H9 (cell line): ENCODE measurements around the gene BICDL1. TPM values are rescaled to one million over a fixed set of nuclear protein-coding genes. Genes with fewer than 3 reads are reported as not detected.
A peak's percentile ranks its signal among the peaks of the same experiment; 100 is the strongest.

Source experiments
- DNase-seq: peaks from one replicate; pipeline ENCODE4 v3.0.0-alpha.2; 2017
- H2AFZ ChIP-seq: one replicate; pipeline ENCODE4 v1.6.1; 2013; ENCODE audit warnings: mild to moderate bottlenecking, low read length, control low read depth, moderate library complexity
- H2AK5ac ChIP-seq: 2 replicates; pipeline ENCODE4 v1.6.1; 2013; ENCODE audit warnings: low read length, control low read depth, mixed read lengths; ENCODE audit not compliant: insufficient read length
- H2BK120ac ChIP-seq: one replicate; pipeline ENCODE4 v1.6.1; 2013; ENCODE audit warnings: low read depth, mild to moderate bottlenecking, low read length, control low read depth, inconsistent platforms; ENCODE audit not compliant: poor library complexity, severe bottlenecking
- H2BK12ac ChIP-seq: 2 replicates; pipeline ENCODE4 v1.6.1; 2013; ENCODE audit warnings: low read length, control low read depth, mixed read lengths, low read depth; ENCODE audit not compliant: insufficient read length
- H2BK15ac ChIP-seq: 2 replicates; pipeline ENCODE4 v1.6.1; 2013; ENCODE audit warnings: low read depth, low read length, control low read depth
- H2BK20ac ChIP-seq: one replicate; pipeline ENCODE4 v1.6.1; 2013; ENCODE audit warnings: low read depth, mild to moderate bottlenecking, low read length, control low read depth, inconsistent platforms; ENCODE audit not compliant: poor library complexity, severe bottlenecking
- H2BK5ac ChIP-seq: 2 replicates; pipeline ENCODE4 v1.6.1; 2013; ENCODE audit warnings: low read length, control low read depth, mixed read lengths; ENCODE audit not compliant: insufficient read length
- H3K14ac ChIP-seq: 2 replicates; pipeline ENCODE4 v1.6.1; 2013; ENCODE audit warnings: low read length, control low read depth; ENCODE audit not compliant: insufficient read depth
- H3K18ac ChIP-seq: 2 replicates; pipeline ENCODE4 v1.6.1; 2013; ENCODE audit warnings: low read depth, mild to moderate bottlenecking, mixed read lengths, low read length, control low read depth; ENCODE audit not compliant: insufficient read length
- H3K23ac ChIP-seq: 2 replicates; pipeline ENCODE4 v1.6.1; 2013; ENCODE audit warnings: low read length, control low read depth, mixed read lengths, low read depth; ENCODE audit not compliant: insufficient read length
- H3K23me2 ChIP-seq: 2 replicates; pipeline ENCODE4 v1.6.1; 2013; ENCODE audit warnings: low read depth, mild to moderate bottlenecking, mixed read lengths, low read length, control low read depth; ENCODE audit not compliant: insufficient read length, poor library complexity, severe bottlenecking
- H3K27ac ChIP-seq: 2 replicates; pipeline ENCODE4 v1.5.1; 2013; ENCODE audit warnings: low read length, control low read depth, mixed read lengths, low read depth; ENCODE audit not compliant: insufficient read length
- H3K27me3 ChIP-seq: 2 replicates; pipeline ENCODE4 v1.6.1; 2013; ENCODE audit warnings: low read length, control low read depth, inconsistent platforms; ENCODE audit not compliant: insufficient read depth
- H3K4ac ChIP-seq: 2 replicates; pipeline ENCODE4 v1.6.1; 2013; ENCODE audit warnings: low read depth, mild to moderate bottlenecking, control low read depth, inconsistent platforms, low read length, moderate library complexity
- H3K4me1 ChIP-seq: 2 replicates; pipeline ENCODE4 v1.6.1; 2013; ENCODE audit warnings: low read length, control low read depth, inconsistent platforms; ENCODE audit not compliant: insufficient read depth
- H3K4me2 ChIP-seq: 2 replicates; pipeline ENCODE4 v1.6.1; 2013; ENCODE audit warnings: low read length, control low read depth, mixed read lengths; ENCODE audit not compliant: insufficient read length, insufficient read depth
- H3K56ac ChIP-seq: 2 replicates; pipeline ENCODE4 v1.6.1; 2013; ENCODE audit warnings: low read depth, mild to moderate bottlenecking, mixed read lengths, low read length, control low read depth; ENCODE audit not compliant: insufficient read length
- H3K79me1 ChIP-seq: 2 replicates; pipeline ENCODE4 v1.6.1; 2013; ENCODE audit warnings: low read depth, mild to moderate bottlenecking, moderate library complexity, low read length, control low read depth, inconsistent platforms; ENCODE audit not compliant: insufficient read depth, poor library complexity, severe bottlenecking
- H3K79me2 ChIP-seq: 2 replicates; pipeline ENCODE4 v1.6.1; 2013; ENCODE audit warnings: low read length, control low read depth, inconsistent platforms; ENCODE audit not compliant: insufficient read depth
- H3K9ac ChIP-seq: 2 replicates; pipeline ENCODE4 v1.6.1; 2013; ENCODE audit warnings: low read length, control low read depth, mixed read lengths; ENCODE audit not compliant: insufficient read length; ENCODE audit errors: extremely low read depth
- H3K9me3 ChIP-seq: one replicate; pipeline ENCODE4 v1.6.1; 2013; ENCODE audit warnings: low read depth, low read length, inconsistent platforms; ENCODE audit not compliant: control insufficient read depth
- H3T11ph ChIP-seq: one replicate; pipeline ENCODE4 v1.6.1; 2013; ENCODE audit warnings: mild to moderate bottlenecking, low read length, control low read depth, inconsistent platforms
- H4K20me1 ChIP-seq: one replicate; pipeline ENCODE4 v1.6.1; 2013; ENCODE audit not compliant: control insufficient read depth, insufficient read length, insufficient read depth
- H4K5ac ChIP-seq: 2 replicates; pipeline ENCODE4 v1.6.1; 2013; ENCODE audit warnings: low read depth, mild to moderate bottlenecking, mixed read lengths, low read length, control low read depth; ENCODE audit not compliant: insufficient read length
- H4K8ac ChIP-seq: replicated peaks from 2 replicates; pipeline ENCODE4 v1.6.1; 2013; ENCODE audit warnings: low read length, control low read depth, mixed read lengths, low read depth; ENCODE audit not compliant: insufficient read length
- H4K91ac ChIP-seq: 2 replicates; pipeline ENCODE4 v1.6.1; 2013; ENCODE audit warnings: low read depth, mild to moderate bottlenecking, moderate library complexity, mixed read lengths, low read length, control low read depth; ENCODE audit not compliant: insufficient read length
- H3K27ac Mint-ChIP-seq, 3 experiments: 2 replicates in 2 of 3; 3 replicates in 1 of 3; pipeline ENCODE4 v1.8.0; 2020 to 2021; ENCODE audit warnings: mixed read lengths in 3 of 3, mild to moderate bottlenecking in 1 of 3, moderate library complexity in 1 of 3
- H3K27me3 Mint-ChIP-seq: 2 replicates; pipeline ENCODE4 v1.8.0; 2021; ENCODE audit warnings: low read depth, mild to moderate bottlenecking, moderate library complexity, mixed read lengths
- H3K36me3 Mint-ChIP-seq, 3 experiments: 2 replicates in 2 of 3; 3 replicates in 1 of 3; pipeline ENCODE4 v1.8.0; 2020 to 2021; ENCODE audit warnings: low read depth in 3 of 3, mixed read lengths in 3 of 3; ENCODE audit not compliant: insufficient read depth in 1 of 3
- H3K4me1 Mint-ChIP-seq, 2 experiments: 2 replicates each; pipeline ENCODE4 v1.8.0; 2020; ENCODE audit warnings: mixed read lengths in 2 of 2
- H3K4me3 Mint-ChIP-seq, 2 experiments: 2 replicates in 1 of 2; 3 replicates in 1 of 2; pipeline ENCODE4 v1.8.0; 2020 to 2021; ENCODE audit warnings: mild to moderate bottlenecking in 2 of 2, mixed read lengths in 2 of 2, moderate library complexity in 1 of 2
- H3K9me3 Mint-ChIP-seq, 2 experiments: 2 replicates in 1 of 2; 3 replicates in 1 of 2; pipeline ENCODE4 v1.8.0; 2020; ENCODE audit warnings: mild to moderate bottlenecking in 2 of 2, mixed read lengths in 2 of 2, moderate library complexity in 1 of 2
- WGBS: extraction: QIAGEN DNeasy Blood & Tissue Kit; methylation state at CpG from one replicate; pipeline ENCODE4 v1.1.7; 2013; ENCODE audit warnings: missing lambda C conversion rate, low lambda C conversion rate, mixed read lengths; ENCODE audit not compliant: insufficient read length; ENCODE audit errors: extremely low coverage; 5-methylcytosine and 5-hydroxymethylcytosine counted together
- total RNA-seq: library from RNA; stranded (reverse); gene quantifications from 2 replicates; pipeline ENCODE4 v1.2.1, GENCODE V29; 2021
- TF ChIP-seq, protein P1 (sequence below): fragments of 200-600 bp; sonication (generic); conservative IDR thresholded peaks from 3 replicates; pipeline ENCODE4 v1.8.0; 2021; ENCODE audit warnings: antibody characterized with exemption, mild to moderate bottlenecking

Gene BICDL1
- total RNA-seq, 1 experiment from 2014 or later, result 13.8 TPM

DNA sequence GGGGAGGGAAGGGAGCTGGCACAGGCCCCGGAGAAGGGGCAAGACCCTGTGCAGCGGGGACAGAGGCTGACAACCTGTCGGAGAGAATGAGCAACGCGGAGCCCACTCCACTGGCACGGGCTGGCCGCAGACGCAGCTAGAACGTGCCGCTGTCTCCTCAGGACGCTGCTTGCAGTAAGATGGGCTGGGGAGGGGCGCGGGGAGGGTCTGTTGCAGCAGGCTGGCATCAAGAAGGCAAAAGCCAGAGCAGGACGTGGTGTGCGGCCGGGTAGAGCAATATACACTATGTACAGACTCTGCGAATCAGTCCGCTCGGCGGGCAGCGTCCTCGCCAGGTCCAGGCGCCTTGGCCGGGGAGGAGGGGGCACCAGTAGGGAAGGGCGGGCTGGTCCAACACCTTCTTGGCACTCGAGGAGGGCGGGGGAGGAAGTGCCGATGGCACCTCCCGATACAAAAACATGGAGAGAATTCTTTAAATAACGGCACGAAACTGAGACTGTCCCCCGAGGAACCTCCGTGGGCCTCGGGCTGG, 107.7 kb downstream of the BICDL1 start:
- no peak overlapping the region for H3K4me3 Mint-ChIP-seq
- H2AK5ac ChIP-seq, result no peak overlapping the region
- no peak overlapping the region for H3K23ac ChIP-seq
- no peak overlapping the region for H2BK20ac ChIP-seq
- peaks cover 23 to 46% of the 10 kb centered on the region in 2 experiments for H3K4me1 Mint-ChIP-seq
- no peak overlapping the region for H3K18ac ChIP-seq
- no peak overlapping the region for H3K9ac ChIP-seq
- H3K27me3 Mint-ChIP-seq, result no peaks in the 10 kb centered on the region; the same call in 1 of the 2 replicates
- H3K56ac ChIP-seq, result no peak overlapping the region
- no peak overlapping the region for H3K4ac ChIP-seq
- no peaks in the 10 kb centered on the region for H4K20me1 ChIP-seq
- no peak overlapping the region for H4K91ac ChIP-seq
- H3K27ac ChIP-seq, result no peak overlapping the region
- no CpG with 5 or more reads among the region's 34 CpGs for WGBS
- H3K79me1 ChIP-seq, result no peaks in the 10 kb centered on the region
- no peak overlapping the region for H2BK12ac ChIP-seq
- TF ChIP-seq, protein P1, sequence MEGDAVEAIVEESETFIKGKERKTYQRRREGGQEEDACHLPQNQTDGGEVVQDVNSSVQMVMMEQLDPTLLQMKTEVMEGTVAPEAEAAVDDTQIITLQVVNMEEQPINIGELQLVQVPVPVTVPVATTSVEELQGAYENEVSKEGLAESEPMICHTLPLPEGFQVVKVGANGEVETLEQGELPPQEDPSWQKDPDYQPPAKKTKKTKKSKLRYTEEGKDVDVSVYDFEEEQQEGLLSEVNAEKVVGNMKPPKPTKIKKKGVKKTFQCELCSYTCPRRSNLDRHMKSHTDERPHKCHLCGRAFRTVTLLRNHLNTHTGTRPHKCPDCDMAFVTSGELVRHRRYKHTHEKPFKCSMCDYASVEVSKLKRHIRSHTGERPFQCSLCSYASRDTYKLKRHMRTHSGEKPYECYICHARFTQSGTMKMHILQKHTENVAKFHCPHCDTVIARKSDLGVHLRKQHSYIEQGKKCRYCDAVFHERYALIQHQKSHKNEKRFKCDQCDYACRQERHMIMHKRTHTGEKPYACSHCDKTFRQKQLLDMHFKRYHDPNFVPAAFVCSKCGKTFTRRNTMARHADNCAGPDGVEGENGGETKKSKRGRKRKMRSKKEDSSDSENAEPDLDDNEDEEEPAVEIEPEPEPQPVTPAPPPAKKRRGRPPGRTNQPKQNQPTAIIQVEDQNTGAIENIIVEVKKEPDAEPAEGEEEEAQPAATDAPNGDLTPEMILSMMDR, result no peak
- H3K27me3 ChIP-seq, result no peaks in the 10 kb centered on the region
- H3K36me3 Mint-ChIP-seq, result peaks cover 12 to 39% (median 38%) of the 10 kb centered on the region in 3 experiments; a peak in 6 of 7 replicates
- H4K5ac ChIP-seq, result no peak overlapping the region
- no peaks in the 10 kb centered on the region for H3K9me3 ChIP-seq
- H3K9me3 Mint-ChIP-seq, result no peaks in the 10 kb centered on the region
- no peak for DNase-seq
- H3K14ac ChIP-seq, result no peak overlapping the region; the same call in 1 of the 2 replicates
- H3K27ac Mint-ChIP-seq, result peak overlapping the region; percentile 70 to 91 (median 84); a peak in 4 of 7 replicates
- H3K4me2 ChIP-seq, result no peak overlapping the region
- H2BK15ac ChIP-seq, result no peak overlapping the region
- H2AFZ ChIP-seq, result no peak overlapping the region
- H3K79me2 ChIP-seq, result no peaks in the 10 kb centered on the region
- no peak overlapping the region for H2BK120ac ChIP-seq
- H3T11ph ChIP-seq, result no peak overlapping the region
- H2BK5ac ChIP-seq, result no peak overlapping the region
- H4K8ac ChIP-seq, result no peak overlapping the region
- peaks cover 5% of the 10 kb centered on the region; the same call in 1 of the 2 replicates for H3K4me1 ChIP-seq
- no peaks in the 10 kb centered on the region for H3K23me2 ChIP-seq
